H1 (cell line): ENCODE measurements around the gene AGRN.

ENCODE experiments used
- EZH2 ChIP-seq: fragments of 200-600 bp; sonication (generic); IDR thresholded peaks from 2 replicates; pipeline ENCODE4 v1.7.1; 2012; ENCODE audit warnings: low read depth, mild to moderate bottlenecking, moderate library complexity, low read length, inconsistent platforms; ENCODE audit not compliant: severe bottlenecking
- MAFK ChIP-seq: IDR thresholded peaks from 2 replicates; pipeline ENCODE4 v1.6.1; 2012; ENCODE audit warnings: low read depth, mild to moderate bottlenecking, improper control_type of control experiment, low read length
- POLR2A ChIP-seq, 2 experiments: IDR thresholded peaks; 1 replicate in 1 of 2; 2 replicates in 1 of 2; pipeline ENCODE4 v1.6.1; 2011; ENCODE audit warnings: low read depth in 2 of 2, low read length in 2 of 2, mild to moderate bottlenecking in 2 of 2; ENCODE audit errors: control extremely low read depth in 1 of 2
- RAD21 ChIP-seq, 2 experiments: IDR thresholded peaks in 1 of 2; conservative IDR thresholded peaks in 1 of 2; 2 replicates each; pipeline ENCODE4 v1.6.1; 2011; ENCODE audit warnings: low read depth in 2 of 2, low read length in 2 of 2, improper control_type of control experiment in 1 of 2, inconsistent platforms in 1 of 2, mild to moderate bottlenecking in 1 of 2, moderate library complexity in 1 of 2
- RNF2 ChIP-seq: fragments of 200-900, 300-1000 bp; sonication (generic); IDR thresholded peaks from 2 replicates; pipeline ENCODE4 v1.7.1; 2016; ENCODE audit warnings: borderline replicate concordance, low read depth, mild to moderate bottlenecking, antibody characterized with exemption, low read length; ENCODE audit not compliant: poor library complexity, severe bottlenecking; ENCODE audit errors: missing control alignments
- SP2 ChIP-seq: IDR thresholded peaks from 2 replicates; pipeline ENCODE4 v1.6.1; 2012; ENCODE audit warnings: mild to moderate bottlenecking, low read length, inconsistent platforms
- YY1 ChIP-seq: IDR thresholded peaks from 2 replicates; pipeline ENCODE4 v1.6.1; 2011; ENCODE audit warnings: low read depth, mild to moderate bottlenecking, low read length
- TF ChIP-seq, protein P1 (sequence below), 3 experiments: IDR thresholded peaks; 1 replicate in 2 of 3; 2 replicates in 1 of 3; pipeline versions ENCODE4 v1.5.1 to v1.6.1; 2011; ENCODE audit warnings: low read length in 3 of 3, mild to moderate bottlenecking in 3 of 3, inconsistent platforms in 2 of 3, low read depth in 1 of 3, moderate library complexity in 1 of 3; ENCODE audit not compliant: insufficient read depth in 1 of 3; ENCODE audit errors: control extremely low read depth in 1 of 3

DNA sequence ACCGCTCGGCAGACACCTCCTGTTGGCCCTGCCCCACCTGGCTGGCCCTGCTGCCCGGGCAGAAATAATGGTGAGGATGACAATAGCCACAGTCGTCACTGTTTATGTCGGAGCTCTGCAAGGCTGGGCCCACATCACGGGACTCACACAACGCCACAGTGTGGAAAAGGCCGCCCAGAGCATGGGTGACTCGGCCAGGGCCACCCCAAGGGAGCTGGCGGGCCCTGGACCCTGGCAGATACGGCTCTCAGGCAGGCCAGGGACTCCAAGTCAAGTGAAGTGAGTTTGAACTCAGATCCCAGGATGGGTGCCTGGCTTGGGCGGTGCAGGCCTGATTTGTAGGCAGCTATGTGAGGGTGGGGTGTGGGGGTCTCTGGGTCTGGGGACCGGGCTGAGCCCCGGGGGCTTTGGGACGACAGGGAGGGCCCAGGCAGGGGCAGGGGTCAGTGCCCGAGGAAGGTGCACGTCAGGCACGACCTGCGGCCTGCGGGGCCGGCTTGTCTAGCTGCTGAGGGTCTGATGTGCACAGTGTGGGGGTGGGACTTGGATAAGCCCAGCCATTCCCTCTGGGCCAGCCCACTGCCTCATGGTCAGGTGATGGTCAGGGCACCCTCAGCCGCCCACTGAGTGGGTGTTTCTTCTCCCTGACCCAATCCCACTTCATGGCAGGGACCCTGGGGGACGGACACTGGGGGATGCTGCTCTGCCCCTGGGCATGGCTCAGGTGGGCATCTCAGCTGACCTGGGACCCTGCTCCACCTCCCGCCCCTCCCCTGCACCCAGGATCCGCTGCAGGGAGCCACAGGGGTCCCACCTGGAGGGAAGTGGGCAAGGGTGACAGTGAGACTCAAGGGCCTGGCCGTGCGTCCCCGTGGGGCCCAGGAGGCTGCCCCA, 53.2 kb downstream of the AGRN start:
- TF ChIP-seq POLR2A (IDR thresholded peaks at IDR 0.05; ENCODE audit: control extremely low read depth in 1 of 2, low read depth in 2 of 2, low read length in 2 of 2) (no peak), EZH2 (no peak), RAD21 (IDR thresholded peaks at IDR 0.05 in 1 of 2, conservative IDR thresholded peaks at IDR 0.05 in 1 of 2; ENCODE audit: low read depth in 2 of 2, low read length in 2 of 2) (no peak), MAFK (no peak), YY1 (no peak), SP2 (no peak), RNF2 (no peak)
- TF ChIP-seq, protein P1, sequence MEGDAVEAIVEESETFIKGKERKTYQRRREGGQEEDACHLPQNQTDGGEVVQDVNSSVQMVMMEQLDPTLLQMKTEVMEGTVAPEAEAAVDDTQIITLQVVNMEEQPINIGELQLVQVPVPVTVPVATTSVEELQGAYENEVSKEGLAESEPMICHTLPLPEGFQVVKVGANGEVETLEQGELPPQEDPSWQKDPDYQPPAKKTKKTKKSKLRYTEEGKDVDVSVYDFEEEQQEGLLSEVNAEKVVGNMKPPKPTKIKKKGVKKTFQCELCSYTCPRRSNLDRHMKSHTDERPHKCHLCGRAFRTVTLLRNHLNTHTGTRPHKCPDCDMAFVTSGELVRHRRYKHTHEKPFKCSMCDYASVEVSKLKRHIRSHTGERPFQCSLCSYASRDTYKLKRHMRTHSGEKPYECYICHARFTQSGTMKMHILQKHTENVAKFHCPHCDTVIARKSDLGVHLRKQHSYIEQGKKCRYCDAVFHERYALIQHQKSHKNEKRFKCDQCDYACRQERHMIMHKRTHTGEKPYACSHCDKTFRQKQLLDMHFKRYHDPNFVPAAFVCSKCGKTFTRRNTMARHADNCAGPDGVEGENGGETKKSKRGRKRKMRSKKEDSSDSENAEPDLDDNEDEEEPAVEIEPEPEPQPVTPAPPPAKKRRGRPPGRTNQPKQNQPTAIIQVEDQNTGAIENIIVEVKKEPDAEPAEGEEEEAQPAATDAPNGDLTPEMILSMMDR (IDR thresholded peaks at IDR 0.05; ENCODE audit: control extremely low read depth in 1 of 3, insufficient read depth in 1 of 3, low read depth in 1 of 3, low read length in 3 of 3) = no peak
